ENCODE results near the gene CD300LF. TPM values are rescaled to one million over a fixed set of nuclear protein-coding genes. Genes with fewer than 3 reads are reported as not detected.

CD300LF gene
- total and polyA plus RNA-seq, 2 experiments from 2014 or later, result not detected

DNA sequence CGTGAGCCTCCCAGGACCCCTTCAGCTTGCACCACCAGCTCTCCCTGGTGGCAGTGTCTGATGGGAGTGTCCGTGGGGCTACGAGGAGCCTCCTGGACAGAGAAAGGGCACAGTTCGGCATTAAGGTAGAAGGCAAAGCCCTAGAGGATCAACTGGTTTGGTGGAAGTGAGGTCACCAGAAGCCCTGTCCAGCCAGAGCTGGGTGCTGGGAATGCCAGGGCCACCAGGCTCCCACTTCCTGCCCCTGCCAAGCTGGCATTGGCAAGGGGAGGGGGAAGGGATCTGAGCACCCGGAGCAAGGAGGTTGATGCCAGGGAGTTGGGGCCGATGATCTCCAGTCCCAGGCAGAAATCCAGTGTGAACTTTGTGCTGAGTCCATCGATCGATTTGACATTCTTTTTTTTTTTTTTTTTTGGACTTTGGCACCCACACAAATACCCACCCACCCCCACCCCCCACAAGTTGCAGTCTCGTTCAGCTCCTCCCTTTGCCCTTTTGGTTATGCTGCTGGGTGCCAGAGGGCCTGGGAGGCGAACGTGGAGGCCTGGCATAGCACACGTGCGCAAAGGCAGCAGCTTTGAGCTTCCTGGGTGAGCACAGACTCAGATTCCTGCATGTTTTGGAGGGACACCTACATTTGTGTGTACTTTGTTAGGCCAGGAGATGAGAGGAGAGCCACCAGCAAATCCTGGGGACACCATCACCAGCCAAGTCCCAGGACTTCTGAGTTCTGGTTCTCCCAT is 37.8 kb upstream of the CD300LF start:
- no peaks in the 10 kb centered on the region for H3K9me3 Mint-ChIP-seq
- Histone ChIP-seq H3K4me1 (ENCODE audit: insufficient read depth) (peaks cover 47% of the 10 kb centered on the region), H3K4me3 (peak overlapping the region; percentile 94), H3K9me2 (ENCODE audit: insufficient read depth) (no peaks in the 10 kb centered on the region), H4K20me1 (replicated peaks; ENCODE audit: insufficient read depth) (peaks cover 45% of the 10 kb centered on the region), H3K4me2 (peak overlapping the region; percentile 95), H3K36me3 (ENCODE audit: insufficient read depth) (no peaks in the 10 kb centered on the region), H3K27me3 (ENCODE audit: insufficient read depth) (no peaks in the 10 kb centered on the region), H3K27ac (ENCODE audit: low read depth) (no peak overlapping the region), H3K79me2 (replicated peaks; ENCODE audit: insufficient read depth) (peaks cover 65% of the 10 kb centered on the region), H3F3A (replicated peaks; ENCODE audit: low read depth) (peaks cover 6% of the 10 kb centered on the region; the same call in 1 of the 2 replicates), H2AFZ (no peak overlapping the region)
- H3K27me3 Mint-ChIP-seq (ENCODE audit: insufficient read depth, low read depth, poor library complexity), result peaks cover 29% of the 10 kb centered on the region
- peak overlapping the region; percentile 91 for H3K4me3 Mint-ChIP-seq
- TF ChIP-seq, protein P1, sequence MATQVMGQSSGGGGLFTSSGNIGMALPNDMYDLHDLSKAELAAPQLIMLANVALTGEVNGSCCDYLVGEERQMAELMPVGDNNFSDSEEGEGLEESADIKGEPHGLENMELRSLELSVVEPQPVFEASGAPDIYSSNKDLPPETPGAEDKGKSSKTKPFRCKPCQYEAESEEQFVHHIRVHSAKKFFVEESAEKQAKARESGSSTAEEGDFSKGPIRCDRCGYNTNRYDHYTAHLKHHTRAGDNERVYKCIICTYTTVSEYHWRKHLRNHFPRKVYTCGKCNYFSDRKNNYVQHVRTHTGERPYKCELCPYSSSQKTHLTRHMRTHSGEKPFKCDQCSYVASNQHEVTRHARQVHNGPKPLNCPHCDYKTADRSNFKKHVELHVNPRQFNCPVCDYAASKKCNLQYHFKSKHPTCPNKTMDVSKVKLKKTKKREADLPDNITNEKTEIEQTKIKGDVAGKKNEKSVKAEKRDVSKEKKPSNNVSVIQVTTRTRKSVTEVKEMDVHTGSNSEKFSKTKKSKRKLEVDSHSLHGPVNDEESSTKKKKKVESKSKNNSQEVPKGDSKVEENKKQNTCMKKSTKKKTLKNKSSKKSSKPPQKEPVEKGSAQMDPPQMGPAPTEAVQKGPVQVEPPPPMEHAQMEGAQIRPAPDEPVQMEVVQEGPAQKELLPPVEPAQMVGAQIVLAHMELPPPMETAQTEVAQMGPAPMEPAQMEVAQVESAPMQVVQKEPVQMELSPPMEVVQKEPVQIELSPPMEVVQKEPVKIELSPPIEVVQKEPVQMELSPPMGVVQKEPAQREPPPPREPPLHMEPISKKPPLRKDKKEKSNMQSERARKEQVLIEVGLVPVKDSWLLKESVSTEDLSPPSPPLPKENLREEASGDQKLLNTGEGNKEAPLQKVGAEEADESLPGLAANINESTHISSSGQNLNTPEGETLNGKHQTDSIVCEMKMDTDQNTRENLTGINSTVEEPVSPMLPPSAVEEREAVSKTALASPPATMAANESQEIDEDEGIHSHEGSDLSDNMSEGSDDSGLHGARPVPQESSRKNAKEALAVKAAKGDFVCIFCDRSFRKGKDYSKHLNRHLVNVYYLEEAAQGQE (IDR thresholded peaks at IDR 0.05; ENCODE audit: unreplicated experiment), result no peak
- TF ChIP-seq NANOG (IDR thresholded peaks at IDR 0.05; ENCODE audit: borderline replicate concordance), result no peak
- no peak overlapping the region for H3K27ac Mint-ChIP-seq
- ATAC-seq, result no peak
- H3K36me3 Mint-ChIP-seq (ENCODE audit: low read depth), result peaks cover 16% of the 10 kb centered on the region
- peaks cover 58% of the 10 kb centered on the region for H3K4me1 Mint-ChIP-seq
- DNase-seq (ENCODE audit: low spot score), result no peak

DNA sequence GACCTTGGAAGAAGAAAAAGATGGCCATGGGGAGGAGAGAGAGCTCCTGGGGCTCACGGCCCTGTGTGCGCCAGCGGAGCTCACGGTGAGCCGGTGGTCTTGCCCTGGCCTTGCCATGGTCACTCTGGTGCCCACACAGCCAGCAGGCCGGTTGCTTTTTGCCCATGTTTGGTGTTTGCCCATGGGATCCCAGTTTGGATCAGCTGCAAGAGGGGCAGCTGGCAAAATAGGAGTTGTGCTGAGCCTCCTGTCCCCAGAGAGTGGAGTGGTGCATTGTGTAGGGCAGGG is 37.3 kb upstream of the CD300LF start:
- H3K9me2 ChIP-seq (ENCODE audit: insufficient read depth), result no peaks in the 10 kb centered on the region
- Mint-ChIP-seq H3K4me1 (peaks cover 58% of the 10 kb centered on the region), H3K36me3 (ENCODE audit: low read depth) (peaks cover 16% of the 10 kb centered on the region), H3K27me3 (ENCODE audit: insufficient read depth, low read depth, poor library complexity) (peaks cover 29% of the 10 kb centered on the region), H3K9me3 (no peaks in the 10 kb centered on the region), H3K4me3 (peak overlapping the region; percentile 91), H3K27ac (no peak overlapping the region)
- H3K4me1 ChIP-seq (ENCODE audit: insufficient read depth), result peaks cover 52% of the 10 kb centered on the region
- no peak for ATAC-seq
- DNase-seq (ENCODE audit: low spot score), result no peak
- H4K20me1 ChIP-seq (replicated peaks; ENCODE audit: insufficient read depth), result peaks cover 39% of the 10 kb centered on the region
- no peak overlapping the region for H2AFZ ChIP-seq
- H3K4me2 ChIP-seq, result peak overlapping the region; percentile 95
- no peaks in the 10 kb centered on the region for H3K27me3 ChIP-seq (ENCODE audit: insufficient read depth)
- TF ChIP-seq, protein P1 (IDR thresholded peaks at IDR 0.05; ENCODE audit: unreplicated experiment), result no peak
- TF ChIP-seq ZNF331 (CRISPR knock-in tag; IDR thresholded peaks at IDR 0.05; ENCODE audit: low read depth), result no peak
- no peaks in the 10 kb centered on the region for H3K36me3 ChIP-seq (ENCODE audit: insufficient read depth)
- H3K27ac ChIP-seq (ENCODE audit: low read depth), result no peak overlapping the region
- H3F3A ChIP-seq (replicated peaks; ENCODE audit: low read depth), result peaks cover 6% of the 10 kb centered on the region; the same call in 1 of the 2 replicates
- H3K4me3 ChIP-seq, result peak overlapping the region; percentile 94
- peaks cover 60% of the 10 kb centered on the region for H3K79me2 ChIP-seq (replicated peaks; ENCODE audit: insufficient read depth)

Data from GM23338 (cell line).